G401.6 (cell line): Measurements from ENCODE around the gene GPC6.

Experiments
- FAIRE-seq: peaks from 2 replicates; lab custom pipeline; 2012; peaks lifted over from hg19 to GRCh38; lab: Jason Lieb, UNC

The GPC6 gene

DNA sequence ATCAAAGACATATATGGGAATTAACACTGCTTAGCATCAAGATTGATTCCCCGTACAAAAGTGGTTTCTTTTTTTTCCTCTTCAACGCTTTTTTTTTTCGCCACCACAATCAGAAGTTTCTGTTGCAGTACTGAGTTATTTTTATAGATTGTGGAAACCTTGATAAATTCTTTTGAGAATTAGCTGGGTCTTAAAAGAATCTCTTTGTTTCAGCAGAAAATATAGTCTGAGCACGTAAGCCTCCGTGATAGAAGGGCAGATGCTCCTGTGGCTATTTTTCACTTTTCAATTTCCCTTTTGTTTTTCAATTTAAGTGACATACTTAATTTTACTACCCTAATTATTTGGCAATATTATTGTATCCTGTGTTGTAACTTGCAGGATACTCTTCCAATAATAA is 721.0 kb downstream of the GPC6 start:
- no peak for FAIRE-seq

GRCh38 chr13:93948162-93948922 is 721.7 kb downstream of the GPC6 start:
- FAIRE-seq = no peak

DNA sequence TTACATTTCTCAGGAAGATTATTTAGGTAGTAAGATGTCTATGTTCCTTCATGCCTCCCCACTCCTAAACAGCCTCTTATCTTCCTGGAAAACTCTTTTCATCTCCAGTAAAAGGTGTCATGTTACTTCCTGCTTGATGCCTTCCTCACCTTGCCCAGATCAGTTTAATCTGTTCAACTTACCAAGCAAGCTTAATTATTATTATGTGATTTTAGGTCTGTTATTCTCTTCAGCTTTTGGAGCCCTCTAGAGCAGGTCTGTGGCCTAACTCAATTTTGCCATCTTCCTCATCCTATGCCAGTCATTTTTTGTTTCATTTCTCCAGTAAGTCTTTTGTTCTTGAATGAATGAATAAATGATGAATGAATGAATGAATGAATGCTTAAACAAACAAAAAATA is 724.5 kb downstream of the GPC6 start:
- FAIRE-seq = no peak

- FAIRE-seq = no peak
Measured at GRCh38 chr13:93951951-93952350, 725.3 kb downstream of the GPC6 start.

DNA sequence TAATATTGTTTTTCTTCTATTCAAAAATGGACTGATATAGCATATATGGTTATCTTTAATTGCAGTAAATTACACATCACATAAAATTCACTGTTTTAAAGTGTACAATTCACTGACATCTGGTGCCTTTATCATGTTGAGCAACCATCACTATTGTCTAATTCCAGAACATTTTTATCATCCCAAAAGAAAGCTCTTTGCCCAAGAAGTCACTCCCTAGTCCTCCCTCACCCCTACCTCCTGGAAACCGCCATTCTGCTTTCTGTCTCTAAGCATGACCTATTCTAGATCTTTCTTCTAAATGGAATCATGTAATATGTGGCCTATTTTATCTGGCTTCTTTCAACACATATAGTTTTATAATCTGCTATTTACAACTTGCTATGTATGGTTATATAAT is 727.2 kb downstream of the GPC6 start:
- no peak for FAIRE-seq

DNA sequence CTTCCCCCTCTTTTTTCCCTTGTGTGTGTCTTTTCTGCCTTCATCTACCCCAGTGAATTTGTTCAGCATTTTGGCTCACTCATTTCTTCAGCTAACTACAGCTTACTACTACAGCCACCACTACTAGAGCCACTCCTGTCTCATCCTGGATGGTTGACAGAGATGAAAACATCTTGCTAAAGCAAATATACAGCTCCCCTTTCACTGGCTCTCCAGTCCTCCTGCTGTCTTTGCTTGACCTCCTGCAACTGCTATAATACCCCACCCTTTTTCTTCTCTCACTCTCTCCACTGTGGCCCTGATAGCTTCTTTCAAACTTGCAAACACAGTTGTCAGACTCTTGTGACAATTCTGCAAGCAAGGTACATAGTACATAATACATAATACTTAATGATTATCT is 729.3 kb downstream of the GPC6 start:
- FAIRE-seq = no peak

GRCh38 chr13:93956426-93956825 is 729.8 kb downstream of the GPC6 start:
- FAIRE-seq = no peak

DNA sequence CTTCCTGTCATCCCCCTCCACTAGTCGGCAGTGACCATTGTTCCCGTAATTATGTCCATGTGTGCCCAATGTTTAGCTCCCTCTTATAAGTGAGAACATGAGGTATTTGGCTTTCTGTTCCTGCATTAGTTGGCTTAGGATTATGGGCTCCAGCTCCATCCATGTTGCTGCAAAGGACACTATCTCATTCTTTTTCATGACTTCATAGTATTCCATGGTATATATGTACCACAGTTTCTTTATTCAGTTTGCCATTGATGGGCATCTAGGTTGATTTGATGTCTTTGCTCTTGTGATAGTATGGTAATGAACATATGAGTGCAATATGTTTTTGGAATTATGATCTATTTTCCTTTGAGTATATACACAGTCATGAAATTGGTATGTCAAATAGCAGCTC is 730.8 kb downstream of the GPC6 start:
- no peak for FAIRE-seq

- no peak for FAIRE-seq
Measured at GRCh38 chr13:93959796-93960533, 733.4 kb downstream of the GPC6 start.

GRCh38 chr13:93963266-93964145 is 736.9 kb downstream of the GPC6 start:
- no peak for FAIRE-seq

GRCh38 chr13:93964146-93964512 is 737.5 kb downstream of the GPC6 start:
- FAIRE-seq = no peak

DNA sequence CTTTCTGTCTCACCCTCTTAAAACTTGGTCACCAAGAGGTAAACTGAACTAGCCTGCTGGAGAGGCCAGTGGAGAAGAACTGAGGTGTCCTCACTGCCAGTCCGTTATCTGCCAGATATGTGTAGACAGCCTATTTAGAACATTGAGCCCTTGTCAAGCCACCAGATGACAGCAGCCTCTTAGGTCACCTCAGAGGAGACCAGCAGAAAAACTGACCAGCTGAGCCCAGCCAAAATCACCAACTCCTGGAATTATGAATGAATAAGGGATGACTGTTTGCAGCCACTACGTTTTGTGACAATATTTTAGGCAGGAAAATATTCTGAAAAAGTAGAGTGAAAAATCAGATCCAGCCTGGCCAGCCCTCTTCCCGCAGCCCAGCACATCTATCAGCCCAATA is 739.0 kb downstream of the GPC6 start:
- FAIRE-seq = no peak

DNA sequence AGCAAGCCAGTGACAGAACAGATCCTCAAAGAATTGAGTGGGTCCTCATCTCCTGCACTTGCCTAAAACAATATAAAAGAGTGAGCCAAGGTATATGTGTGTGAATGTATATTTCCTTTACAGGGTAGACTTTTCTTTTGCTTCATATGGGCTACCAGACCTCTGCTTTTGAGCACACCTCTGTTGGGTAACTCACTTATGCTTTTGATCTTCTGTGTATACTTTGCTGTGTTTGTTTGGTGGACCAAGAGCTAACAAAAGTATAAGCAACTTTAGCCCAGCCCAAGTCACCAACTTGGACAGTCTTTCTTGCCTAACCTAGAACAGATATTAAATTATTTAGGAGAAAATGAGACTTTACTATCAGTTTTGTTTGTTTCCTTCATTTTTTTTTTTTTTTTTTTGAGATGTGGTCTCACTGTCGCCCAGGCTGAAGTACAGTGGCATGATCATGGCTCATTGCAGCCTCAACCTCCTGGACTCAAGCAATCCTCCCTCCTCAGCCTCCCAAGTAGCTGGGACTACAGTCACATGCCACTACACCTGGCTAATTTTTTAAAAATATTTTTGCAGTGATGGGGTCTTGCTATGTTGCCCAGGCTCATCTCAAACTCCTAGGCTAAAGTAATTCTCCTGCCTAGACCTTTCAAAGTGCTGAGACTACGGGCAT is 739.8 kb downstream of the GPC6 start:
- FAIRE-seq = no peak

GRCh38 chr13:93967286-93967685 is 740.7 kb downstream of the GPC6 start:
- FAIRE-seq = no peak

DNA sequence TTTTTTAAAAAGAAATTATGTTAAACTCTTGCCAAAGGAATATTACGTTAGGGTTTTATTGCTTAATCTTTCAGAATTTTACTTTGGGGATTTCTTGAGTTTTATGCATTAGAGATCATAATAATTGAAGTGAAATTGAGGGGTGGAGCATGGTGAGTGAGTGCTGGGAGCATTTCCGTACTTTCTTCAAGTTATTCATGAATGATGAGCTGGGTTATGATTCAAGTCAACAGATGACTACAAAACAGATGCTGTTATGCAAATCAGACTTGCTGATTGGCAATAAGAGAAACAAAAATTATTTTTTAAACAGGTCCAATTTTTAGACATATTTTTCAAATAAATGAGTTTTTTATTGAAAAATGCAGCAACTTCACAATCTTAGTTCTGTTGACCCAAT is 748.6 kb downstream of the GPC6 start:
- FAIRE-seq = no peak

GRCh38 chr13:93976528-93976927 is 749.9 kb downstream of the GPC6 start:
- no peak for FAIRE-seq

- FAIRE-seq = no peak
Measured at GRCh38 chr13:93977986-93978385, 751.4 kb downstream of the GPC6 start.

DNA sequence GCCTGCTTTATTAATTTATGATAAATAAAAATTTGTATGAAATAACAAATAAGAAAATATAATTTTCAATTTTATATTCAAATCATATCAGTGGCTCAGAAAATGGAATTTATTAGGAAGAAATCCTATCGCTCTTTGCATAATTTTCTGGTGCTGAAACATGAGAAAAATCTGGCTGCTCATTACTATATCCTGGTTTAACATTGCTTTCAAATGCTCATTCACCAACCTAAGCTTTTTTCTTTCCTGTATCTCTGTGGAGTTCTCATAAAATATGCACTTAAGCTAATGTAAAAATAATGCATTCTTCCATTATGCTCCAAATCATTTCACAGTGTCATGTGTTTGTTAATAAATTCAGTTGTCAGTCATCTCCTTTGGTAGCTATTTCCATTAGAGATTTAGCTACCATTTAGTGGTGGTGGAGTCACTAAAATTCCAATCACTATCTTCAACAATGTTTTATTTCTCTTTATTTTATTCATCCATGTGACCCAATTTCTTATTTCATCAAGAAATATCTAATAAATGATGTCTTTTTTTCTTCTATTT is 754.9 kb downstream of the GPC6 start:
- no peak for FAIRE-seq

DNA sequence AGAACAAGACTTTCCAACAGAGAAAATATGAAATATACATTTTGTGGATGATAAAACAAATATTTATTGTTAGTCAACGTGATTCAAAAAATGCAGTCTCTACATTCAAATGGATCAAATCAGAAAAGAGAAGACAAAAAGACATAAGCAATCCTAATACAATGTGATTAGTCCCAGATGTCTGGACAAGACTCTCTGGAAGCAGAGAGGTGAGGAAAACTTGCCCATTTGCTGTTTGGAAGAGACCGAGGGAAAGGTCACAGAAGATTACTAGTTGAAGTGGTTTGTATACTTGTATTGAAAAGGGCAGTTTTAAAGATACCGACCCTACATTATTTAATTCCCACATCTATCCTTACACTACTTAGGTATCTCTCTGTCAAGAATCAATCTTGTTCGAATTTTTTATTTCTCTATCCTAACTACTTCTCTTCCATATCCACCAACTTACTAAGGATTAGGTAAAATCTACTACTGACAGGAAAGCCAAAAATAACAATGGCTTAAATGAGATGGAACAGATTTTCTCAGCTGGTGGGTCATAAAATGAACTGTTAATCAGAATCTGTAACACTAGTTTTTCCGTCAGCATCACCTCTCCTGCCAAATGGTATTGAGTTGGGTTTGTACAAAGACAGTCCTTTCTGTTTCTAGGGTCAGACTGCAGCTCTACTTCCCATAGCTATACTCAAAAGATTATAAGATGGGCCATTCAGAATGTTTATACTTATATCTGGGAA is 755.7 kb downstream of the GPC6 start:
- no peak for FAIRE-seq

DNA sequence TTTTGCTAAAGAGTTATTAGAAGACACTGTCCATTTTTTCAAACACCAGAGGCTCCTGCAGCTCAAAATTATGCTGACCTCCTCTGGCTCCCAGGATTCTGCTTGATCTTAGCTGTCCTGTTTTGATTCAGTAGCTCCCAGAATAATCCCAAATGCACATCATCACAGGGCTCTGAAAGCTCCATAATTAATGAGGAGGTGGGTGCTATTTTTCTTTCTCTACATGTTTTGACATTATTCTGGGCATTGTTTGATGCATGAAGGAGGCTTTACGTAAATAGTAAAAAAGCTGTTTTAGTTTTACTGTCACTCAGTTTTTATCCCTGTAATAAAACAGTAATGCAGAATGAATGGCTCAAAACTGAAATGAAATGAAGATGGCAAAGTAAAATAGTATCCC is 757.4 kb downstream of the GPC6 start:
- FAIRE-seq = no peak

DNA sequence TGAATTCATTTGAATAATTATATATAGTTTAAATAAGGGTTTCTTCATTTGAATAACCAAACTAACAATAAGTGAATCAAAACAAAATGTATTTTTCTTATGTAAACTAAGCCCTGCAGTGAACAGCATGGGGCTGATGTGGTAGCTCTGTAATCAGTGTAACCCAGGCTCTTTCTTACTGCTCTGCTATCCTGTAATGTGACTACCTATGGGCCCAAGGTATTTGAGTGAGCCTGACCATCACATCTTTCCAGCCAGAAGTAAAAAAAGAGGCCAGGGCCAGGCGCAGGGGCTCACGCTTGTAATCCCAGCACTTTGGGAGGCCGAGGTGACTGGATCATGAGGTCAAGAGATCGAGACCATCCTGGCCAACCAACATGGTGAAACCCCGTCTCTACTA is 758.3 kb downstream of the GPC6 start:
- FAIRE-seq = no peak
